Gastroesophageal sphincter (tissue), 4 donors: ENCODE data around the gene FANCI. TPM values are rescaled to one million over a fixed set of nuclear protein-coding genes. Genes with fewer than 3 reads are reported as not detected.

Experiments used
- ATAC-seq: fragments of 150-250 bp; one replicate; pipeline ENCODE4 v1.9.1; 2016; ENCODE audit warnings: mild to moderate bottlenecking, moderate library complexity
- H3K27ac ChIP-seq, 4 donors: fragments of 200-600 bp; sonication (generic) in 3 of 4; 1 replicate in 3 of 4; 2 replicates in 1 of 4; pipeline ENCODE4 v1.5.1; 2016 to 2019
- H3K27me3 ChIP-seq: fragments of 200-600 bp; sonication (generic); one replicate; pipeline ENCODE4 v1.5.1; 2019
- H3K36me3 ChIP-seq, 2 donors: fragments of 200-600 bp; sonication (generic); one replicate each; pipeline ENCODE4 v1.5.1; 2019; ENCODE audit warnings: control low read depth in 1 of 2
- H3K4me1 ChIP-seq, 3 donors: fragments of 200-600 bp; sonication (generic); 1 replicate in 2 of 3; 2 replicates in 1 of 3; pipeline ENCODE4 v1.5.1; 2016 to 2019; ENCODE audit warnings: control low read depth in 2 of 3
- H3K4me3 ChIP-seq, 2 donors: fragments of 200-600 bp; sonication (generic); one replicate each; pipeline ENCODE4 v1.5.1; 2019; ENCODE audit warnings: mild to moderate bottlenecking in 1 of 2, moderate library complexity in 1 of 2
- H3K9me3 ChIP-seq, 3 donors: fragments of 200-600 bp; sonication (generic); one replicate each; pipeline ENCODE4 v1.5.1; 2017 to 2019; ENCODE audit warnings: control low read depth in 2 of 3
- EP300 ChIP-seq: sonication (generic); formaldehyde crosslinking; IDR thresholded peaks from one replicate; pipeline ENCODE4 v1.6.1; 2017; ENCODE audit warnings: antibody characterized with exemption, mild to moderate bottlenecking
- POLR2A ChIP-seq, 2 donors: fragments of 450-650 bp; IDR thresholded peaks; one replicate each; pipeline ENCODE4 v1.6.1; 2017; ENCODE audit warnings: antibody characterized with exemption in 2 of 2, mild to moderate bottlenecking in 2 of 2, moderate library complexity in 1 of 2
- POLR2AphosphoS5 ChIP-seq: sonication (generic); formaldehyde crosslinking; IDR thresholded peaks from one replicate; pipeline ENCODE4 v1.6.1; 2017; ENCODE audit warnings: antibody characterized with exemption
- WGBS, 2 donors: methylation state at CpG; one replicate each; pipeline ENCODE4 v1.1.5; 2018; ENCODE audit warnings: low coverage in 1 of 2; 5-methylcytosine and 5-hydroxymethylcytosine counted together
- total RNA-seq, 4 donors: library from RNA; depleted of rRNA; stranded (reverse); fragments of >200 nt; gene quantifications; one replicate each; pipeline ENCODE4 v1.1.0, GENCODE V29; 2016
- TF ChIP-seq, protein P1 (sequence below), 4 experiments: fragments of 200-600 bp in 2 of 4; fragments of 450-650 bp in 2 of 4; sonication (generic) in 1 of 4; IDR thresholded peaks; one replicate each; pipeline ENCODE4 v1.5.1; 2017 to 2019; ENCODE audit warnings: antibody characterized with exemption in 4 of 4, mild to moderate bottlenecking in 2 of 4, moderate library complexity in 2 of 4

FANCI gene
- total RNA-seq, 4 donors from 2014 or later = 1.9 to 12.5 (median 7.1) TPM

DNA sequence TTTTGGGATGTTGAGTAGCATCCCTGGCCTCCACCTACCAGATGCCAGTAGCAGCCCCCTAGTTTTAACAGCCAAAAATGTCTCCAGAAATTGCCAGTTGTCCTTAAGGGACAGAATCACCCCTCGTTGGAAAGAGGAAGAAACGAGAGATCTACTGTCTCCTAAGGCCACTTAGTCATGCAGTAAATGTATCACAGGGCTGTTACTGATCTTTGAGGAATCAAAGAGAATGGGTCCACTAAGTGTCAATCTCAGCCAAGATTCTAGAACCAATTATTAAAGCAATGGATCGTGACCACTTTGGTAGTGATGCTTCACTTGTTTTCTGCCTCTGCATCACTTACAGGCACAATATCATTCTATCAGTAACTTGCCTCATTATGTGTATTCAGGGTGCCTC is 64.5 kb downstream of the FANCI start:
- Histone ChIP-seq H3K4me1 (no peaks in the 10 kb centered on the region), H3K36me3 (no peaks in the 10 kb centered on the region), H3K27ac (no peak overlapping the region), H3K27me3 (no peaks in the 10 kb centered on the region), H3K9me3 (no peaks in the 10 kb centered on the region), H3K4me3 (no peak overlapping the region)
- ATAC-seq = no peak
- TF ChIP-seq EP300 (no peak), POLR2A (IDR thresholded peaks at IDR 0.05) (no peak), POLR2AphosphoS5 (no peak)
- TF ChIP-seq, protein P1, sequence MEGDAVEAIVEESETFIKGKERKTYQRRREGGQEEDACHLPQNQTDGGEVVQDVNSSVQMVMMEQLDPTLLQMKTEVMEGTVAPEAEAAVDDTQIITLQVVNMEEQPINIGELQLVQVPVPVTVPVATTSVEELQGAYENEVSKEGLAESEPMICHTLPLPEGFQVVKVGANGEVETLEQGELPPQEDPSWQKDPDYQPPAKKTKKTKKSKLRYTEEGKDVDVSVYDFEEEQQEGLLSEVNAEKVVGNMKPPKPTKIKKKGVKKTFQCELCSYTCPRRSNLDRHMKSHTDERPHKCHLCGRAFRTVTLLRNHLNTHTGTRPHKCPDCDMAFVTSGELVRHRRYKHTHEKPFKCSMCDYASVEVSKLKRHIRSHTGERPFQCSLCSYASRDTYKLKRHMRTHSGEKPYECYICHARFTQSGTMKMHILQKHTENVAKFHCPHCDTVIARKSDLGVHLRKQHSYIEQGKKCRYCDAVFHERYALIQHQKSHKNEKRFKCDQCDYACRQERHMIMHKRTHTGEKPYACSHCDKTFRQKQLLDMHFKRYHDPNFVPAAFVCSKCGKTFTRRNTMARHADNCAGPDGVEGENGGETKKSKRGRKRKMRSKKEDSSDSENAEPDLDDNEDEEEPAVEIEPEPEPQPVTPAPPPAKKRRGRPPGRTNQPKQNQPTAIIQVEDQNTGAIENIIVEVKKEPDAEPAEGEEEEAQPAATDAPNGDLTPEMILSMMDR (IDR thresholded peaks at IDR 0.05) = no peak
- 61 to 100% methylated on average over 1 to 3 of the region's 3 CpGs for WGBS, 2 donors

DNA sequence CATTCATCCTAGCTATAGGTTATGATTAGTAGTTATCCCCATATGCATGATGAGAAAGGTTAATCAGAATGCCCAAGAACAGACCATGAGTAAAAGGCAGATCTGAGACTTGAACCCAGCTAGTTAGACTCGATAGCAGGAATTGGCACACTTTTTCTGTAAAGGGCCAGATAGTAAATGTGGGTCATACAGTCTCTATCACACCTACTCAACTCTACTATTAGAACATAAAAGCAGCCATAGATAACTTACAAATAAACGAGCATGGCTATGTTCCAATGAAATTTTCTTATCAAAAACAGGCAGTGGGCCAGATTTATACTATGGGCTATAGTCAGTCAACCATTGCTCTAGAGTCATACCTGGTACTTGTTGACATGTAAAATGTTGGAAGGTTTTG is 66.2 kb downstream of the FANCI start:
- Histone ChIP-seq H3K4me1 (no peaks in the 10 kb centered on the region), H3K9me3 (no peaks in the 10 kb centered on the region), H3K4me3 (no peak overlapping the region), H3K27me3 (no peaks in the 10 kb centered on the region), H3K36me3 (peaks cover 0 to 6% of the 10 kb centered on the region in 2 donors), H3K27ac (no peak overlapping the region)
- 82 to 96% methylated on average over 1 to 2 of the region's 2 CpGs for WGBS, 2 donors
- TF ChIP-seq, protein P1 (IDR thresholded peaks at IDR 0.05) = no peak
- TF ChIP-seq POLR2AphosphoS5 (no peak), POLR2A (IDR thresholded peaks at IDR 0.05) (no peak), EP300 (no peak)
- ATAC-seq = no peak

DNA sequence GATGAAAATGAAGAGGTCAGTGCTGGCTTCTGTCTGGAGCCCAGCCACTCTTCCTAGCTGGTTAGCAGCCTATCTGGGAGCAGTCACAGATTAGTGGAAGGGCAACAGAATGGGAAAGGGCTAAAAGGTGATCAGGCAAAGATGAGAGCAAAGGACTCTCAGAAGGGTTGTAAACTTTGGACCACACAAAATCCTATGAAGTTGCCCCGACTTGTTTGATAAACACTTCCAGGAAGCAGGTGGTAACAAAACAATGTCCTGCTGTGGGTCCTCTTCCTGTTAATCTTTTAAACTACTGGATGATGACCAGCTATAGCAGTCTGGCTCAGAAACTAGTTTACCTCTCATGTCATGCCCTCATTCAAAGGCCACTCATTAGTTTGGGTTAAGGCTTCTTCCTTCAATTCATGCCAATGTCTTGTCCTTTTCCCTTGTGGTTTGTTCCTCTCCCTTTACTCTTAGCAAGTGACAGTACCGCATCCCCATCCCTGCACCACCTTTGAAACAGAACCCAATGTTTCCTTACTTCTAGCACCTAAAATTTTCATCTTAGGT is 71.7 kb downstream of the FANCI start:
- Histone ChIP-seq H3K36me3 (peaks cover 0 to 60% of the 10 kb centered on the region in 2 donors), H3K4me1 (no peaks in the 10 kb centered on the region), H3K27me3 (no peaks in the 10 kb centered on the region), H3K9me3 (no peaks in the 10 kb centered on the region), H3K27ac (no peak overlapping the region), H3K4me3 (no peak overlapping the region)
- WGBS, 2 donors = 77 to 81% methylated on average over 2 of the region's 2 CpGs
- no peak for ATAC-seq
- TF ChIP-seq, protein P1 (IDR thresholded peaks at IDR 0.05) = no peak
- no peak for TF ChIP-seq EP300
- TF ChIP-seq POLR2AphosphoS5 = no peak
- no peak for TF ChIP-seq POLR2A (IDR thresholded peaks at IDR 0.05)

DNA sequence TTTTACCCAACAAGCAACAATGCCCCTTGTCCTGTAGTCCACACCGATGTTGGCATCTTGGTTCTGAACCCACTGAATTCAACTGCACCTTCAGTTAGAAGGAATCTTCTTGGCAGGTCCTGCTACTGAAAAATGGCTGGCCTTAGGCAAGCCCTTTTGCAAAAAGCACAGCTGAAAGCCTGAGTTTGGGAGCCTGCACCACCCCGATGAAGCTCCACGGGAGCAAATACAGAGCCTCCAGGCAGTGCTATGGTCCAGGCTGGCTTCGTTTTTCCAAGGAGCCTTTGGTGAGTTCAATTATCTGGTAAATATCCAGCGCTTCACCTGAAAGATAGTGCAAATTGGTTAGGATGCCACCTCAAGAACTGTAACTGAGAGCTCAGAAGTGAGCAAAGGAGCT is 72.7 kb downstream of the FANCI start:
- 82 to 90% methylated on average over 2 to 3 of the region's 5 CpGs for WGBS, 2 donors
- no peaks in the 10 kb centered on the region for H3K27me3 ChIP-seq
- TF ChIP-seq POLR2AphosphoS5 (no peak), EP300 (no peak), POLR2A (IDR thresholded peaks at IDR 0.05) (no peak)
- TF ChIP-seq, protein P1 (IDR thresholded peaks at IDR 0.05) = no peak
- no peak overlapping the region for H3K27ac ChIP-seq
- peaks cover 0 to 71% of the 10 kb centered on the region in 2 donors for H3K36me3 ChIP-seq
- H3K4me1 ChIP-seq = no peaks in the 10 kb centered on the region
- H3K4me3 ChIP-seq = no peak overlapping the region
- H3K9me3 ChIP-seq = no peaks in the 10 kb centered on the region
- no peak for ATAC-seq

DNA sequence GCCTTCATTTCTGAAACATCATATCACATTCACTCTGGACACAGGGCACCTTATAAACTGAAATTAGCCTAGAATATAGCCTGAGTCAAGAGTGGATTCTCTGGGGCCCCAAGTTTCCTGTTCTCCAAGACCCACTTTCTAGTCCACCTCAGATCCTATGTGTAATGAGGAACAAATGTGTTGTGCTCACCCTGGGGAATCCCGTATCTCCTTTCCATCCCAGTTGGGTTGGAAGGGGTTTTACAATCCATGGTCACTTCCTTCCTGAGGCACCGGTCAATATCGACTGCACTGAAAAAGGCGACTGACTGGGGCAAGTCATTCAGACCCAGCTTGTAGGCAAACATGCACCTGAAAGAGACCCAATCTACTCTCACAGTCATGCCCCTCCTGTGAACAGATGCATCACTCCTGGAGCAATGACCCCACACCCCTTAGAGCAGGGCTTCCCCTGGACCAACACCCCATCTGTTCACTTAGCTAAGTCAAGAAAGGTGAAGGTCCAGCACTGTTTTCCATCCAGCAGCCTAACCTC is 73.5 kb downstream of the FANCI start:
- H3K9me3 ChIP-seq = no peaks in the 10 kb centered on the region
- WGBS, 2 donors = 77 to 82% methylated on average over 4 of the region's 4 CpGs
- ATAC-seq = no peak
- TF ChIP-seq EP300 (no peak), POLR2A (IDR thresholded peaks at IDR 0.05) (no peak), POLR2AphosphoS5 (no peak)
- TF ChIP-seq, protein P1 (IDR thresholded peaks at IDR 0.05) = no peak
- no peaks in the 10 kb centered on the region for H3K27me3 ChIP-seq
- no peaks in the 10 kb centered on the region for H3K4me1 ChIP-seq
- H3K27ac ChIP-seq = no peak overlapping the region
- no peak overlapping the region for H3K4me3 ChIP-seq
- H3K36me3 ChIP-seq = peaks cover 0 to 78% of the 10 kb centered on the region in 2 donors
